HG03439 (cell line): Measurements from ENCODE around the gene TASP1.
"Not testable (repeated sequence)": the region's sequence is repeated elsewhere in the genome, so short reads cannot be mapped to it uniquely, and the experiment has no call there.

Source experiments
- ATAC-seq: cut with Tn5 transposase; IDR thresholded peaks from one replicate; pipeline ENCODE4 v1.9.1; 2021; ENCODE audit warnings: mild to moderate bottlenecking, moderate library complexity; ENCODE audit not compliant: unreplicated experiment

Gene TASP1

DNA sequence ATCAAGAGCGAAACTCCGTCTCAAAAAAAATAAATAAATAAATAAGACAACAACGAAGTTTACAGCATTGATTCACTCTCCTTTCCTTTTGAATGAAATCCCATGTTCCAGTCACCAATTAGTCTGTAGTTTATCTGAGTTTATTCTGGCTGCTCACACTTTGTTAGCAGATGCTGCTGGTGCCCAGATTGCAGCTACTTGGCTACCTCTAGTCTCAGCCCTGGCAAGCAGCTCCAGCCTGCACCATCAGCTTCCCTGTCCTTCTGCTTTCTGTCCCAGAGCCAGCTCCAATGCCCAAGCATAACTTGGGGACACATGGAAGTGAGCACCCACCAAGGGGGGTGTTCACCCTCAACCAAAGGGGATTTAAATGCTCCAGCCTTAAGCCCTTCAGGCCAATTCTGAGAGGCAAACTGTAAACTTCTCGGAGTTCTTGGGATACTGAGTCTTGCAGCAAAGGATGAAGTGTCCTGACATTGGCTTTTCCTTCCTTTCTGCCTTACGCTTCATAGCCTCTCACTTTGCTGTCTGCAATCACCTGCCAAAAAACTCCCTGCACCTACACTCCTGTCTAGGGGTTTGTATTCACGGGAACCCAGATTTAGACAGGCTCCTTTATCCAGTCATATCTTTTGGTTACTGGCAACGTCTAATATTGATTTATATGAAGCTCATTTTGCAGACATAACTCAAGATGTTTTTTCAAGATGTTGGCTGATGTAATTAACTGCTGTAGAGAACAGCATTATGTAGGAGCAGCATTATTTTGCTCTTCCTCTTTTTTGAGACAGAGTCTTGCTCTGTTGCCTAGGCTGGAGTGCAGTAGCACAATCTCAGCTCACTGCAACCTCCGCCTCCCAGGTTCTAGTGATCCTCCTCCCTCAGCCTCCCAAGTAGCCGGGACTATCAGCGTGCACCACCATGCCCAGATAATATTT lies 9.8 kb upstream of the TASP1 start:
- ATAC-seq = no peak

DNA sequence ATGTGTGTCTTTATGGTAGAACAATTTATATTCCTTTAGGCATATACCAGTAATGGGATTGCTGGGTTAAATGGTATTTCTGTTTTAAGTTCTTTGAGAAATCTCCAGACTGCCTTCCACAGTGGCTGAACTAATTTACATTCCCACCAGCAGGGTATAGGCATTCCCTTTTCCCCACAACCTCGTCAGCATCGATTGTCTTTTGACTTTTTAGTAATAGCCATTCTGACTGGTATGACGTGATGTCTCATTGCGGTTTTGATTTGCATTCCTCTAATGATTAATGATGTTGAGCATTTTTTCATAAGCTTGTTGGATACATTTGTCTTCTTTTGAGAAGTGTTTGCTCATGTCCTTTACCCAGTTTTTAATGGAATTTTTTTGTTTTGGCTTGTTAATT lies 5.3 kb upstream of the TASP1 start:
- ATAC-seq = no peak

DNA sequence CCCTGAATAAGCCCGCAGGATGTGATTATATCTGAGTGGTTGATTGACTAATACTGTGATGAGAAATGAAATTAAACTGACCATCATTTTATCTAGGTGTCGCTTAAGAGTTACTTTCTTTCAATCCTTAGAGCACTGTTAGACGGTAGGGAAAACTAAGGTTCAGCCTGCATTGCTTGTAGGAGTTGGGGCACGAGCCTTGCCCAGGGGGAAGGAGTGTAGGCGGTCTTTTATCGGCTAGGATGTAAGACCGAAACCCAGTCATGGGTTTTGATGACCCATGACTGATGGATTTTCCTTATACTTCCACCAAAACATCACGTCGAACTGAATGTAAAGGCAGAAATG lies 392 bp upstream of the TASP1 start:
- no peak for ATAC-seq

DNA sequence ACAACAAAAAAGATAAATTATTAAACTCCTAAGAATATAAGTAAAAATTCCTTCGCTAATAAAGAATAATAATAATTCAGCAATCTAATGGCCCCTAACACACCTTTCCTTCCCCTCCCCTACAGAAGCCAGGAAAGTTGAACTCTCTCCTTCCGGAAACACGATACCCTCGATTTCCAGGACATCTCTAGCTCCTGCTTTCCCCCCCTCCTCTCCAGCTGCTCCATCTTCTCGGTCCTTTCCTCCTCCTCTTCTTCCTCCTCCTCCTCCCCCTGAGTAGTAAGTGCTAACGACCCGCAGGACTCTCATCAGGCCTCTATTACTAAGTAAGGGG lies 603 bp downstream of the TASP1 start:
- ATAC-seq = no peak

DNA sequence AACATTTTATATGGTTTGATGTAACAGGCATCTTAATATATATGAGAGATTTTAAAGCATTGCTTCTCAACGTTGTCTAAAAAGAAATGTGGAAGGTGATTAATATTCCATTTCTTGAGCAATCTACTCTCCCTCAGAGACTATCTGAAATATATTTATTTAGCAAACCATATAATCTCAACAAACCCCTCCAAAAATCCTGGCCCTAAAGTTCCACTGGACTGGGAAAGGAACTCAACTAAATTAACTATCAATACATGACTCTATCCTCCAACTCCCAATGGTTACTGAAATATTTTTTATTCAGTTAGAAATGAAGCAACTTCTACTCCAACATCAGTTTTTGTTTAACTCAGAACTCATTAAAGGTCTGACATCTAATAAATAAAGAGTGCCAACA lies 6.3 kb downstream of the TASP1 start:
- no peak for ATAC-seq

DNA sequence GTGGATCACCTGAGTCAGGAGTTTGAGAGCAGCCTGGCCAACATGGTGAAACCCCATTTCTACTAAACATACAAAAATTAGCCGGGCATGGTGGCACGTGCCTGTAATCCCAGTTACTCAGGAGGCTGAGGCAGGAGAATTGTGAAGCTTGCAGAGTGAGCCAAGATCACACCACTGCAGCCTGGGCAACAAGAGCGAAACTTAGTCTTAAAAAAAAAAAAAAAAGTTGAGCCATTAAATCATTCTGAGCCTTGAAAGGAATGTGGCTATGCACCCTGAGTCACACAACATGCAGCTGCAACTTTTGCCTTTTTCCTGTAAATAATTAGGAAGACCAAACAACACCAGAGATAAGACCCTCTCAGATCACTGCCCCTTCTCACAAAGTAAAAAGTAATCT lies 11.2 kb downstream of the TASP1 start:
- ATAC-seq = not testable (repeated sequence)

DNA sequence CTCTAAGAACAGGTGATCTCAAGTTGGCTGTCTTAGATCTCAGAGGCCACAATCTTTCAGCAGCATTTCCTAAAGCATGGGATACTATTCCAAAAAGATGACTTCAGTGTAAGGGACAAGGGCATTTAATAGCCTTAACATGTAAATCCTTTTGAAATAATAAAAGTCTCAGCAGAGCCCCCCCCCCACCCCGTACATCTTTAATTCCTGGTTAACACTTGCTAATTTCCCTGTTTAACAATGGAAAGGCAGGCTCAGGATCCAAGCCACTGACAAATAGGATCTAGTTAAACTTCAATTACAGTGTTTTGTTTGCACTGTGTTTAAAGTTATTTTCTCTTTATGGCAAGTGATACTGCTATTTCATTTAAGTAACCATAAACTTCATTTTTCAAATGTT lies 12.0 kb downstream of the TASP1 start:
- no peak for ATAC-seq

DNA sequence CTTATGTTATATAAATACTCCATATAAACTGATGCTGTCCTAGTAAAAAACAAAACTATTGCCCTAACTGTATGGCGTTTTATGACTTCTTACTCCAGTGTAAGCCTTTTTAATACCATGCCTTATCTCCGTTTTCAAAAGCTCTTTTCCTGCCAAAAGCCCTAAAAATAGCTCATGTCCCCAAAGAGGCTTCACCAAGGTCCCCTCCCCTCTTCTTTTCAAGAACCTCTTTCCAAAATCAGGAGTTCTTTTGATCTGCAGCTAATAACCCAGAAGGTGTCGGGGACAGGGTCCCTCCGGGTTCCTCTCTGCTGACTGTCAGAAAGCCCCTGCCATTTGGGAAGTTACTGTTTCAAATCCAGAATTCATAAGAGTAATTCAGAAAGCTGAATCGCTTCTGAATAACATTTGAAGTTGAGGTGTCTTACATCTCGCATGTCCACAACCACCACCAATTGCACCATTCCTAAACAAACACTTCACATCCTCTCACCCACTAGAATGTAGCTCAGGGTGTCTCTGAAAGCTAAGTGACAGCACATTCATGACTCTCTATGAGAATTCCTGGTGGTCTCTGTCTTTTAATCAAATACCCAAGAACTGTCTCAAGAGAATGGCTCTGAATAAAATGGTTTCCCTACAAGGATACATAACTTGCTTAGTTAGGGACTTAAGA lies 13.3 kb downstream of the TASP1 start:
- no peak for ATAC-seq

DNA sequence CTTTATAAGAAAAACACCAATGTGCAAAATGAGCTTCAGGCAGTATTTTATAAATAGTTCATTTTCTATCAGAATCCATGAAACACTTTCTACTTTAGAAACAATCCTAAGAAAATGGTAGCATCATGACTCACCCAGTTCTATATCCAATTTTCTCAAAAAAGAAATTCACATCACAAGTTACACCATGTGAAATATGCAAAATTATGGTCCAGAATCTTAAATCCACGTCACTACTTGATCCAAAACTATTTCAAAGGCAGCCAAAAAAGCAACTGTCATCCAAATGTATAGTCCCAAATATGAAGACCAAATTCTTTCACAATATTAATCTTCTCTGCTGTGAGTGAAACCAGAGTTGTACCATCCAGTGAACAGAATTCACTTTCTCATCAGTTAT lies 19.3 kb downstream of the TASP1 start:
- ATAC-seq = not testable (repeated sequence)

DNA sequence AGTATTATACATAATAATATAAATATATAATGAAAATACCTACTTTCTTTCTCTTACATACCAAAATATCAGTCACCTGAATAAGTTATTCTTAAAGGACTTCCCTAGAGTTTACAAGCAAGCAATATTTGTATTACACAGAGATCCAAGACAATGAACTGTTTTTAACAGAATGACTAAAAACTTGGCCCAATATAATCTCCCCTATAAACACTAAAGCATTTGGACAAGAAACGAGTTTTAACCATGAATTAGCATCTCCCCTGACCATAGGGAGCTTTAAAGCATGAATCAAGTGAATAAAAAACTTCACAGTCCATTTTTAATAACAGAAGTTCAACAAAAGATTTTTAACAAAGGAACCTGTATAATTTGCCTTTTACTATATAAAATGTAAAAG lies 20.3 kb downstream of the TASP1 start:
- ATAC-seq = not testable (repeated sequence)

DNA sequence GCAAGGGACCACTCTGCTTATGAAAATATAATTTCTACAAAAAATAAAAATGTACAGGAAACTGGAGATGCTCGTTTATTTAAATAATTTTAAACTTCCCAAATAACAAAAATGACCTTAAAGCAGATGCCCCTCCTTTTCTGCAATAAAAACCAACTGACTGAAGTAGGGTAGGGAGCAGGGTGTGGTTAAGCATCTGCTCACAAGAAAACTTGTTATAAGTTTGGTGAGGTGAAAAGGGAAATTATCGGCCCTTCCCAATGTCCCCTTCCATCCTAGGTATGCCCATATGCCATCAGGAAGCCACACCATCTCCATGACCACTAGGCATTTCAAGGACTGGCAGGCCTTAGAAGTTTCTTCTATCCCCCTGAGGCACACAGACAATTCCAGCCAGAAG lies 21.1 kb downstream of the TASP1 start:
- ATAC-seq = not testable (repeated sequence)

DNA sequence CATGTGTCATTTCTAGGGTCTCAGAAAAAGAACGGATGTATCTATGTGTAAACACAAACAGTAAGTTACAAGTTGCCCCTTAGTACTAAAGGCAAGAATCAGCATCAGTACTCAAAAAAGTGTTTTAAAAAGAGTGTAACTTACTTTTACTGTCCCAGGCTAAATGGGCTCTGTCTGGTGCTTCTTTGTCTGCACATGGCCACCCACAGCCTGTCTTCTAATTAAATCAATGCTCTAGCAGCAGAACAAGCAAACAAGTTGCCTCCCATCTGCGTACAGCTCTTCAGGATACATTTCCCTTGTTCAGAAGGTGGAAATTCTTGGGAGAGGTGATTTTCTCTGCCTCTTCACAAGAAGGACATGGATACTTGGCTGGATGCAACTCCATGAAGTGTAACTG lies 22.0 kb downstream of the TASP1 start:
- ATAC-seq = not testable (repeated sequence)

DNA sequence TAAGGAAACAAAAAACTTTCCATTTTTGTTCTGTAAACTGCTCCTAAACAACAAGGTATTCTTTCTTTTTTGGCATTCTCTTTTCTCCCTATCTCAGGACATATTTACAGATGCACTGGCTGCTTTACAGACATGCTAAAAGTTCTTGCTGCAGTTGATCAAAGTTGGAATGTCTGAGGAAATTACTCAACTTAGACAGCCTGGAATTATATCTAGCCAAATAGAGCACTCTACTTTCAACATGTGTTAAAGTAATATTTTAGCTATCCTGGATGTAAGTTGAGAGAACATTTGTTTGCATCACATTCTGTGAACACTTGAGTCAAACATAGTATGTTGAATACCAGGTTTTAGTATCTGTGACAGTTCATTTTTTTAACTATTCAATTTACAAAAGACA lies 24.8 kb downstream of the TASP1 start:
- no peak for ATAC-seq

DNA sequence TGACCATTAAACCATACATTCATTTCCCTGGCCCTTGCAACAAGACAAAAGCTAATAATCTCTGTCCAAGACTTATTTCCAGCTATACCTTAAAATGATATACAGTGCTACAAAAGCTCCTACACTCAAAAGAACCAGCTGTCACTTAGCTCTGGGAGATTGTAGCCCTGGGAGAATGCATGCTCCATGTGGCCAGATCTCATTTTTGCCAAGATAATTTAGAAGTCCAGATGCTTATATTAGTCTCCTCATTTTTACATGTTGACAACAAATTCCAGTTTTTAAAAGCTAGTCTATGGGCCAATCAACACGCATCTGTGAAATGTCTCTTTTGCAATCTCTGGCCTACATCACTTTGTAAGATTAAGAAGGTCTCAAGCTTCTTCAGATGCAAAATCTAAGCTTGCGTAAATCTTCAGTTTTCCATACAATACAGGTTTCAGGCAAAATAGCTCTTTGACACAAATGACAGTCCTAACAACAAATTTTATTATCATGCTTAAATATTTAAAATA lies 27.1 kb downstream of the TASP1 start:
- no peak for ATAC-seq

DNA sequence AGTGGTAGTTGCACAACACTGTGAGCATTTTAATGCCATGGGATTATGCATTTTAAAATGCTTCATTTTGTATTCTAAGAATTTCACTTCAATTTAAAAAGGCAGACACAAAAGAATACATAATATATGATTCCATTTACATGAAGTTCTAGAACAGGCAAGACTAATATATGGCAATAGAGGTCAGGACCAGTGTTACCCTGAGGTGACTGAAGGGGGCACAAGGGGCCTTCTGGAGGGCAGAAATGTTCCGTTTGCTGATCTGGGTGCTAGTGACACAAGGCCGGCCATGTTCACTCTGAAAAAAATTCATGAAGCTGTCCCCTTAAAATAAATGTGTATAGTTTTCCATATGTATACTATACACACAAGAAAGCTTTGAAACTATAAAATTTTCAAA lies 28.5 kb downstream of the TASP1 start:
- peak; percentile 54 for ATAC-seq

DNA sequence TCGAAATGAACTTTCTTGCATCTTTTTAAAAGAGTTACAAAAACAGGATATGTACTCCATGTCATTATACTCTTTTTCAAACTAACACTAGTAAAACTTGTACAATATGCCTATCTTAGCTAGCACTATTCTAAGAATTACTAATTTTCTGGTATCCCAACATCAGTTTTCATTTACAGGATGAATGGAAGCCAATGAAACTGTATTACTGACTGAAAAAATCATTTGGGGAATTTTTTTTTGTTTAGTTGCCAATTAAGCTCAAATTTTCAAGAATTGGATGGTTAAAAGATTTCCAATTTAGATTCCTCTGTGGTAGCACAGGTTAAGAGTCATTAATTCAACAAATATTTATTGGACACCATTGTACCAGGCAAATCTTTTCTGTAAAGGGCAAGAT lies 30.7 kb downstream of the TASP1 start:
- ATAC-seq = no peak

DNA sequence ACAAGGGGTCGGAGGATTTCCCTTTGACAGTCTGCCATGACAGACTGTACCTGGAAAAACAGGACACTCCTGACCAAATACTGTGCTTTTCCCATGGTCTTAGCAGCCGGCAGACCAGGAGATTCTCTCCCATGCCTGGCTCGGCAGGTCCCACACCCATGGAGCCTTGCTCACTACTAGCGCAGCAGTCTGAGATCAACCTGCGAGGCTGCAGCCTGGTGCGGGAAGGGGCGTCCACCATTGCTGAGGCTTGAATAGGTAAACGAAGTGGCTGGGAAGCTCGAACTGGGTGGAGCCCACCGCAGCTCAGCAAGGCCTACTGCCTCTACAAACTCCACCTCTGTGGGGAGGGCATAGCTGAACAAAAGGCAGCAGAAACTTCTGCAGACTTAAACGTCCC lies 45.3 kb downstream of the TASP1 start:
- not testable (repeated sequence) for ATAC-seq

DNA sequence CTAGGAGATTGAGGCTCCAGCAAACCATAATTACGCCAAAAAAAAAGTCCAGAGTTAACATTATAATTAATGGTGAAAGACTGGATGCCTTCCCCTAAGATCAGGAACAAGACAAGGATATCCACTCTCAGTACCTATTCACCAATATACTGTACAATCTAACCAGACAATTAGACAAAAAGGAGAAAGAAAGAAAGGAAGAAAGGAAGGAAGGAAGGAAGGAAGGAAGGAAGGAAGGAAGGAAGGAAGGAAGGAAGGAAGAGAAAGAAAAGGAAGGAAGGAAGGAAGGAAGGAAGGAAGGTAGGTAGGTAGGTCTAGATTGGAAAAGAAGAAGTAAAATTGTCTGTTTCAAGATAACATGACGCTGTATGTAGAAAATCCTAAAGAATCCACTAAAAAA lies 50.7 kb downstream of the TASP1 start:
- no peak for ATAC-seq

DNA sequence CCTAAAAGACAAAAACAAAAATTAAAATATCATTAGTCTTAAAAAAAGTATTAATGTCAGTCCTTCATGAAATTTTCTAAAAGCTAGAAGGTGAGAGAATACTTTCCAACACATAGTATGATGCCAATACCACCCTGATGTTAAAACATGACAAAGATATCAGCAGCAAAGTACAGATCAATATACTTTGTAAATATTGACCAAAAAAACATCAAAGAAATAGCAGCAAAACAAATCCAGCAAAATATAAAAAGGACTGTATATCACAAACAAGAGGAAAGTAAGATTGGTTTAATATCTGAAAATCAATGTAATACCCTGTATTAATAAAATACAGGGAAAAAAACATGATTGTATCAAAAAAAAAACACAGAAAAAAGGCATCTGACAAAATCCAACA lies 51.4 kb downstream of the TASP1 start:
- no peak for ATAC-seq

DNA sequence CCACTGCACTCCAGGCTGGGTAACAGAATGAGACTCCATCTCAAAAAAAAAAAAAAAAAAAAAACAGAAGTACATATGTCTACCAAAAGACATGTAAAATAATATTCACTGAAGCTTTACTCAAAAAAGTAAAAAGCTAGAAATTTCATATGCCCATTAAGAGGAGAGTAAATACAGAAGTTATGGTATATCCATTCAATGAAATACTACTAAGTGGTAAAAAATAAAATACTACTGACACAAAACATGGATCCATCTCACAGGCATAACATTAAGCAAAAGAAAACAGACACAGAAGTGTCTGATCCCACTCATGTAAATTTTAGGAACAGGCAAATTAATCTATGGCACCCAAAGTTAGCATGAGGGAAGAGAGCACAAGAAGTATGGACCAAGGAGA lies 52.6 kb downstream of the TASP1 start:
- ATAC-seq = no peak

DNA sequence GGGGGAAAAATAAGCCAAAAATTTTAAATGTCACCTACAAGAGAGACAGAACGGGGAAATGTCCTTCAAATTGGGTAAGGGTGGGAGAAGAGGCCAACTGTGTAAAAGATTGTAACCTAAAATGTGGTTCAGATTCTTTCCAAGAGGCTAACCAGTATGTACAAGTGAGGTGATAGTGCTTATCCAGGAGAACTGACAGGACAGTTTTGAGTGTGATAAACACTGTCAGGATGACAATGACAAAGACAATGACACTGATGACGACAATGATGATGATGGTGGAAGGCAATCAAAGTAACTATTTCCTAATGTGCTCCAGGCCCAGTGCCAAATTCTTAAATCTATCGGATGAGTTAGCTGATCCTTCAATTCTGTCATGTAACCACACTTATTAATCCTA lies 57.3 kb downstream of the TASP1 start:
- ATAC-seq = no peak

DNA sequence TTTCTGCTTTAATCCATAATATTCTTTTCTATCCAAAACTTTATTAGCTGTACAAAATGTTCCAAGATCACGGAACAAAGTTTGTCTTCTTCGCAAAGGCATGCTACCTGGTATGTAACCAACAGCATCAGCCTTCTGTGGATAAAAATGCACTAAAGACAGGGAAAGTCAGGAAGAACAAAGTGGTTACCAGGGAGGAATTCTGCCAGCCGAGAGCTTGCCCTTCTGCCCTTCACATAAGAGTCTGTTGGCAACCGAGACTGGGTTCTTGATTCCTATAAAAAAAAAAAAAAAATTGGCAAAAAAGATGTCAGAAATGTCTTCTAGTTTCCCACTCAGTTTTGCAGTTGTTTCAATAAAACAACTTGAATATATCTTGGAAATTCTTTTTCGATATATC lies 58.0 kb downstream of the TASP1 start:
- ATAC-seq = no peak
